ENCODE measurements around the gene DSCAM.

Gene DSCAM

GRCh38 chr21:40242586-40243265 is 604.2 kb downstream of the DSCAM start:
- TF ChIP-seq RAD21 (IDR thresholded peaks at IDR 0.05; ENCODE audit: low read depth) = no peak
- no peak for TF ChIP-seq NFIC (IDR thresholded peaks at IDR 0.05)
- TF ChIP-seq YY1 (IDR thresholded peaks at IDR 0.05; ENCODE audit: low read depth) = no peak
- TF ChIP-seq TAF1 (IDR thresholded peaks at IDR 0.05; ENCODE audit: low read depth) = no peak
- TF ChIP-seq FOXM1 (IDR thresholded peaks at IDR 0.05; ENCODE audit: borderline replicate concordance, low read depth) = no peak
- no peak for TF ChIP-seq EGR1 (IDR thresholded peaks at IDR 0.05)
- TF ChIP-seq CEBPB (IDR thresholded peaks at IDR 0.05) = no peak
- no peak for TF ChIP-seq ZBTB7A (IDR thresholded peaks at IDR 0.05; ENCODE audit: low read depth)
- no peak for TF ChIP-seq REST (IDR thresholded peaks at IDR 0.05; ENCODE audit: low read depth)
- no peak for TF ChIP-seq MAX (IDR thresholded peaks at IDR 0.05)
- no peak for TF ChIP-seq CREB1 (IDR thresholded peaks at IDR 0.05; ENCODE audit: low read depth)
- no peak for TF ChIP-seq USF1 (IDR thresholded peaks at IDR 0.05)
- TF ChIP-seq TEAD4 (IDR thresholded peaks at IDR 0.05) = no peak
- TF ChIP-seq TCF12 (IDR thresholded peaks at IDR 0.05; ENCODE audit: low read depth) = no peak
- no peak for TF ChIP-seq EP300 (IDR thresholded peaks at IDR 0.05; ENCODE audit: borderline replicate concordance)

DNA sequence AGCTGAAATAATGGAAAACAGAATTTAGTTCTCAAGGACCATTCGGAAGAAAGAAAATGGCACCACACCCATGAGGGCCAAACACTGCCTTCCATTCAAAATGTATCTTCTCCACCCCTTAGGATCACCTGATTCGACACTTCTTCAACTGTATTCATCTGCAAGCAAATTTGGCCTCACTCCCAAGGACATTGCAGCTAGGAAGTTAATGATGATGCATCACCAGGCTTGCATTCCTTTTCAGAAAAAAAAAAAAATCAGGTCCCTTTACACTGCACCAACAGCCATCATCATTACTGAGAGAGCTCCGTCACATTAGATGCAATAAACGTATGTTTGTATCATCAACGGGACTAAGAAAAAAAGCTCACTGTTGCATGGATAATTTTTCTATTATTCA is 611.4 kb downstream of the DSCAM start:
- TF ChIP-seq CEBPB (IDR thresholded peaks at IDR 0.05) (no peak), MAX (IDR thresholded peaks at IDR 0.05) (no peak), USF1 (IDR thresholded peaks at IDR 0.05) (no peak), FOXM1 (IDR thresholded peaks at IDR 0.05; ENCODE audit: borderline replicate concordance, low read depth) (no peak), TAF1 (IDR thresholded peaks at IDR 0.05; ENCODE audit: low read depth) (no peak), REST (IDR thresholded peaks at IDR 0.05; ENCODE audit: low read depth) (no peak), NFIC (IDR thresholded peaks at IDR 0.05) (no peak)

GRCh38 chr21:40231979-40232378 is 615.0 kb downstream of the DSCAM start:
- no peak for TF ChIP-seq ZBTB7A (IDR thresholded peaks at IDR 0.05; ENCODE audit: low read depth)
- TF ChIP-seq CREB1 (IDR thresholded peaks at IDR 0.05; ENCODE audit: low read depth) = no peak
- no peak for TF ChIP-seq EP300 (IDR thresholded peaks at IDR 0.05; ENCODE audit: borderline replicate concordance)
- no peak for TF ChIP-seq CEBPB (IDR thresholded peaks at IDR 0.05)
- TF ChIP-seq EGR1 (IDR thresholded peaks at IDR 0.05) = no peak
- TF ChIP-seq USF1 (IDR thresholded peaks at IDR 0.05) = no peak
- no peak for TF ChIP-seq YY1 (IDR thresholded peaks at IDR 0.05; ENCODE audit: low read depth)
- no peak for TF ChIP-seq FOXM1 (IDR thresholded peaks at IDR 0.05; ENCODE audit: borderline replicate concordance, low read depth)
- no peak for TF ChIP-seq MAX (IDR thresholded peaks at IDR 0.05)

- TF ChIP-seq TEAD4 (IDR thresholded peaks at IDR 0.05) = no peak
- no peak for TF ChIP-seq CREB1 (IDR thresholded peaks at IDR 0.05; ENCODE audit: low read depth)
- no peak for TF ChIP-seq YY1 (IDR thresholded peaks at IDR 0.05; ENCODE audit: low read depth)
- TF ChIP-seq EP300 (IDR thresholded peaks at IDR 0.05; ENCODE audit: borderline replicate concordance) = no peak
- TF ChIP-seq FOXM1 (IDR thresholded peaks at IDR 0.05; ENCODE audit: borderline replicate concordance, low read depth) = no peak
- TF ChIP-seq RAD21 (IDR thresholded peaks at IDR 0.05; ENCODE audit: low read depth) = no peak
- TF ChIP-seq MAX (IDR thresholded peaks at IDR 0.05) = no peak
- TF ChIP-seq NFIC (IDR thresholded peaks at IDR 0.05) = no peak
- no peak for TF ChIP-seq TAF1 (IDR thresholded peaks at IDR 0.05; ENCODE audit: low read depth)
- TF ChIP-seq TCF12 (IDR thresholded peaks at IDR 0.05; ENCODE audit: low read depth) = no peak
- TF ChIP-seq USF1 (IDR thresholded peaks at IDR 0.05) = no peak
- no peak for TF ChIP-seq ZBTB7A (IDR thresholded peaks at IDR 0.05; ENCODE audit: low read depth)
- TF ChIP-seq REST (IDR thresholded peaks at IDR 0.05; ENCODE audit: low read depth) = no peak
- no peak for TF ChIP-seq EGR1 (IDR thresholded peaks at IDR 0.05)
- TF ChIP-seq CEBPB (IDR thresholded peaks at IDR 0.05) = no peak
These were observed 619.9 kb downstream of the DSCAM start for GRCh38 chr21:40227096-40227495.

All from Ishikawa (cell line).